GM06990 (cell line): ENCODE data around the gene CPD.

Source experiments
- DNase-seq: peaks from one replicate; pipeline ENCODE4 v3.0.0-alpha.2; 2011; ENCODE audit not compliant: insufficient read length; ENCODE audit errors: extremely low read depth
- H3K27me3 ChIP-seq: replicated peaks from 2 replicates; pipeline ENCODE4 v1.6.0; 2011; ENCODE audit warnings: low read length; ENCODE audit not compliant: control insufficient read depth, insufficient read depth
- H3K36me3 ChIP-seq: 2 replicates; pipeline ENCODE4 v1.5.1; 2011; ENCODE audit warnings: low read length; ENCODE audit not compliant: control insufficient read depth, insufficient read depth
- H3K4me3 ChIP-seq: replicated peaks from 2 replicates; pipeline ENCODE4 v1.5.1; 2011; ENCODE audit warnings: low read depth, mild to moderate bottlenecking, control low read depth, low read length
- CTCF ChIP-seq: IDR thresholded peaks from 2 replicates; pipeline ENCODE4 v1.5.1; 2011; ENCODE audit warnings: low read length, control low read depth, mild to moderate bottlenecking, inconsistent platforms; ENCODE audit not compliant: insufficient read depth, poor library complexity, severe bottlenecking

The CPD gene

GRCh38 chr17:30393491-30393890, 14.8 kb downstream of the CPD start:
- no peak for DNase-seq
- no peaks in the 10 kb centered on the region for H3K27me3 ChIP-seq
- no peaks in the 10 kb centered on the region for H3K36me3 ChIP-seq
- H3K4me3 ChIP-seq: no peak overlapping the region
- no peak for TF ChIP-seq CTCF

- no peaks in the 10 kb centered on the region for H3K27me3 ChIP-seq
- no peaks in the 10 kb centered on the region for H3K36me3 ChIP-seq
- no peak for DNase-seq
- TF ChIP-seq CTCF: no peak
- no peak overlapping the region for H3K4me3 ChIP-seq
Observed at GRCh38 chr17:30393911-30394867, 15.5 kb downstream of the CPD start.

- H3K4me3 ChIP-seq: no peak overlapping the region
- no peaks in the 10 kb centered on the region for H3K36me3 ChIP-seq
- TF ChIP-seq CTCF: no peak
- no peak for DNase-seq
- H3K27me3 ChIP-seq: no peaks in the 10 kb centered on the region
Observed at GRCh38 chr17:30395398-30396022, 16.8 kb downstream of the CPD start.

GRCh38 chr17:30396129-30396528, 17.4 kb downstream of the CPD start:
- no peak for TF ChIP-seq CTCF
- no peaks in the 10 kb centered on the region for H3K36me3 ChIP-seq
- H3K4me3 ChIP-seq: no peak overlapping the region
- DNase-seq: no peak
- no peaks in the 10 kb centered on the region for H3K27me3 ChIP-seq

- no peak for DNase-seq
- TF ChIP-seq CTCF: no peak
- Histone ChIP-seq H3K27me3 (no peaks in the 10 kb centered on the region), H3K4me3 (no peak overlapping the region), H3K36me3 (no peaks in the 10 kb centered on the region)
Observed at GRCh38 chr17:30396612-30397011, 17.9 kb downstream of the CPD start.
